Inferior parietal cortex (tissue), 1 donor: ENCODE measurements around the gene MAN1C1.
"Not testable (repeated sequence)": the region's sequence is repeated elsewhere in the genome, so short reads cannot be mapped to it uniquely, and the experiment has no call there.

ENCODE experiments used
- DNase-seq: peaks from one replicate; pipeline ENCODE4 v3.0.0-alpha.2; 2016; ENCODE audit errors: extremely low spot score

The MAN1C1 gene

GRCh38 chr1:25657883-25658760, 41.5 kb downstream of the MAN1C1 start:
- no peak for DNase-seq

- no peak for DNase-seq
These were observed 42.3 kb downstream of the MAN1C1 start for GRCh38 chr1:25658791-25659431.

- no peak for DNase-seq
These were observed 44.6 kb downstream of the MAN1C1 start for GRCh38 chr1:25661043-25661815.

GRCh38 chr1:25662061-25662460, 45.5 kb downstream of the MAN1C1 start:
- no peak for DNase-seq

GRCh38 chr1:25662959-25663358, 46.4 kb downstream of the MAN1C1 start:
- not testable (repeated sequence) for DNase-seq

GRCh38 chr1:25664357-25665199, 48.0 kb downstream of the MAN1C1 start:
- DNase-seq, result no peak

DNA sequence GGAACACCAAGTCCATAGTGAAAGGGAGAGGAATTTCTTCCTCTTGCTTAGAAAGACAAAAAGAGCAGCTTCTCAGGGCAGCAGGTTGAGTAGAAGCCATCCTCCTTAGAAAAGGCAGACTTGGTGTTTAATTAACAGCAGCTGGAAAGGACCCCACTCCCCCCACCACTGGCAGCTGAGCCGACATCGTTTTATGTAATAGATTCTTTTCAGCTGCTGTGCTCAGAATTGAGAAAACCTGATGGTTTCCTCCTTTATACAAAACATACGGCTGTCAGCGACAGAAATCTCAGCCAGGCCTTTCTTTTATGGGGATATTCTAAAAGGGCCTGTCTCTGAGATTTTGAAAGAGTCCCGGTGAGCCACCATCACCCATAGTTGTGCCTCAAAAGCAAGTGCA, 49.9 kb downstream of the MAN1C1 start:
- DNase-seq, result no peak

GRCh38 chr1:25668931-25669573, 52.5 kb downstream of the MAN1C1 start:
- no peak for DNase-seq

- DNase-seq, result no peak
These were observed 53.4 kb downstream of the MAN1C1 start for GRCh38 chr1:25669781-25670567.

GRCh38 chr1:25671929-25672328, 55.3 kb downstream of the MAN1C1 start:
- DNase-seq, result no peak

- no peak for DNase-seq
These were observed 56.3 kb downstream of the MAN1C1 start for GRCh38 chr1:25672763-25673409.

- DNase-seq, result no peak
These were observed 56.9 kb downstream of the MAN1C1 start for GRCh38 chr1:25673456-25673855.

DNA sequence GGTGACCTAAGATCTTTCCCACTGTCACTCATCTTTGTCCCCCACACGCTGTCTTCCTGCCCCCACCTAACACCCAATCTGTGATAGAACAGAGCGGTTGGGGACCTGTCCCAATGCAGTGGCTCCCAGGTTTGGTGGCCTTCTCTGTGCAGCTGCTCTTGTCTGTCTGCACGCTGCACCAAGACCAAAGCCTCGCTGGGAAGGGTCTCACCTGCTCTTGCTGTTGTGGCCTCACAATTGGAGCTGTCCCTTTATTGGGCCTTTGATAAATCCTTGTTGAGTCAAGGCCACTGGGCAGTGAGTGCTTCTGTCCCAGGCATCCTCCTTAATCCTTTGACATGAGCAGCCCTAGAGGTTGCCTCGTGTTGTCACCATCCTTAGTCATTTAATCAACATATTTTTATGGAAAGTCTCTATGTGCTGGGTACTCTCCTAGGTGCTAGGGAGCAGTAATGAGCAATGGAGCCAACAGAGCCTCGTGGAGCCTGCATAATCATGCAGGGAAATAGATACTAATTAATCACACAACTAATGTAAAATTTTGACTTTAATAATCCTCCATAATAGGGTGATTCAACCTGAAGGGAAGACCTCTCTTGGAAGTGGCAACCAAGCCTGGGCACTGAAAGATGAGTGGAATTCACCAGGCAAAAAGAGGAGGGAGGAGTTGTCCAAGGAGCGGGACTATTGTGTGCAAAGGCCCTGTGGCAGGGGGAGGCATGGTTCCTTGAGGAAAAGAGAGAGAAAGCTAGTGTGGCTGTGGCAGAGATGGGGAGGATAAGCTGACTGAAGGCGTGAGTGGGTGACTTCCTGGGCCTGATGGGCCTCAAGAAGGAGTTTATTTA, 57.6 kb downstream of the MAN1C1 start:
- DNase-seq, result no peak

- no peak for DNase-seq
These were observed 58.2 kb downstream of the MAN1C1 start for GRCh38 chr1:25674807-25675084.

GRCh38 chr1:25675729-25676476, 59.3 kb downstream of the MAN1C1 start:
- DNase-seq, result no peak

DNA sequence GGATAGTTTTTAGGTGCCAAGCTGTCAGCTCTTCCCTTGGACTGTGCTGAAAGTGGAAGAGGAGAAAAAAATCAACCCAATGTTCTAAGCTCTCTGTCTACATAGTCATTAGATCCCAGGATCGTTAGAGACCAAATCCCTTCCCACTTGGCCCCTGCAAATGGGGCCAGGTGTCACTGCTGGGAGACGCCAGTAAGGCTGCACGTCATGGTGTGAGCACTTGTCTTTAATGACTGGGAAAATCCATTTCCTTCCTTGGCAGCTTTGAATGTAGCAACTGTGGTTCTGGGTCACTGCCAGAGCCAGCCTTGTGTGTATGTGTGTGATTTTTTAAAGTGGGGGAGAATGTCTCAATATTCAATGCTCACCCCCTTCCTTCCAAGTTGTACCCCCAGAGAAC, 59.9 kb downstream of the MAN1C1 start:
- DNase-seq, result no peak

DNA sequence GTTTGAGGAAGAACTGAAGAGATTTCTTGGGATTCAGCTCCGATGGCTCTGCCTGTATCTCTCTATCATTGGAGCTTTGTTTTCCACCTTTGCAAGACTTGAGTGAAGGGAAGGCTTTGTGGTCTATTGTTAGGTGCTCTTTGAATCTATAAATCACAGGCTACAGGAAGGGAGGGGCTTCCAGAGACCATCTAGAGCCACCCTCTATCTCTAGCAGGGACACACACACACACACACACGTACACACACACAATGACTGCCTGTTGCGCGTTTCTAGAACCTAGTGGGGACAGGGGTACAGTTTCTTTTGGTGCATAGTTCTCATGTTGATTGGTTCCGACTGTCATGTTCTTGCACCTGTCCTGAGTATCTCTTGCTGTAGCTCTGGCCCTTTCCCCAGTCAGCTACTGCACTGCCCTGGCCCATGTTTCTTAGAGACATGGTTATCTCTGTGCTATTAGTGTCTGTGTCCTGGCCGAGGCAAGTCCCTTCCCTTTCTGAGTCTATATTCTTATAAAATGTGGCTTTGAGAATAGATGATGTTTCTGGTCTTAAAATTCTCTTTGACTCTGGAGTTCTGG, 60.7 kb downstream of the MAN1C1 start:
- no peak for DNase-seq

GRCh38 chr1:25679171-25679570, 62.6 kb downstream of the MAN1C1 start:
- DNase-seq, result no peak
